ENCODE measurements around the gene SYPL1. TPM values are rescaled to one million over a fixed set of nuclear protein-coding genes. Genes with fewer than 3 reads are reported as not detected.
A peak's percentile ranks its signal among the peaks of the same experiment; 100 is the strongest.
"Not testable (repeated sequence)": the region's sequence is repeated elsewhere in the genome, so short reads cannot be mapped to it uniquely, and the experiment has no call there.

The SYPL1 gene
- total RNA-seq, 1 donor from 2014 or later: 83.6 TPM

- peaks cover 5% of the 10 kb centered on the region for H3K9me3 ChIP-seq (replicated peaks)
- intact Hi-C loops (cut with micrococcal nuclease): no loop called here
- peaks cover 16% of the 10 kb centered on the region for H3K4me1 ChIP-seq
- H3K27ac ChIP-seq (replicated peaks): no peak overlapping the region
- no peaks in the 10 kb centered on the region for H3K27me3 ChIP-seq (ENCODE audit: low read depth)
- H3K4me3 ChIP-seq: no peak overlapping the region
- TF ChIP-seq CTCF (IDR thresholded peaks at IDR 0.05; ENCODE audit: borderline replicate concordance): no peak
- no peak for DNase-seq
- H3K36me3 ChIP-seq: no peaks in the 10 kb centered on the region
These were observed 31.7 kb upstream of the SYPL1 start for GRCh38 chr7:106143711-106144337.

GRCh38 chr7:106142136-106142535, 30.0 kb upstream of the SYPL1 start:
- TF ChIP-seq CTCF (IDR thresholded peaks at IDR 0.05; ENCODE audit: borderline replicate concordance): no peak
- Histone ChIP-seq H3K36me3 (no peaks in the 10 kb centered on the region), H3K27ac (replicated peaks) (no peak overlapping the region), H3K27me3 (ENCODE audit: low read depth) (no peaks in the 10 kb centered on the region), H3K4me1 (peaks cover 19% of the 10 kb centered on the region), H3K9me3 (replicated peaks) (peaks cover 5% of the 10 kb centered on the region), H3K4me3 (no peak overlapping the region)
- DNase-seq: no peak
- intact Hi-C loops (cut with micrococcal nuclease): no loop called here

- Histone ChIP-seq H3K27me3 (ENCODE audit: low read depth) (no peaks in the 10 kb centered on the region), H3K9me3 (replicated peaks) (peaks cover 5% of the 10 kb centered on the region), H3K36me3 (no peaks in the 10 kb centered on the region), H3K27ac (replicated peaks) (peak overlapping the region; percentile 88), H3K4me3 (no peak overlapping the region), H3K4me1 (peaks cover 25% of the 10 kb centered on the region)
- intact Hi-C loops (cut with micrococcal nuclease): no loop called here
- DNase-seq: no peak
- TF ChIP-seq CTCF (IDR thresholded peaks at IDR 0.05; ENCODE audit: borderline replicate concordance): no peak
These were observed 28.5 kb upstream of the SYPL1 start for GRCh38 chr7:106140406-106141173.

- no peak for DNase-seq
- no peak overlapping the region for H3K4me3 ChIP-seq
- no peaks in the 10 kb centered on the region for H3K36me3 ChIP-seq
- H3K9me3 ChIP-seq (replicated peaks): peaks cover 5% of the 10 kb centered on the region
- intact Hi-C loops (cut with micrococcal nuclease): no loop called here
- peak overlapping the region; percentile 88 for H3K27ac ChIP-seq (replicated peaks)
- peaks cover 25% of the 10 kb centered on the region for H3K4me1 ChIP-seq
- TF ChIP-seq CTCF (IDR thresholded peaks at IDR 0.05; ENCODE audit: borderline replicate concordance): no peak
- no peaks in the 10 kb centered on the region for H3K27me3 ChIP-seq (ENCODE audit: low read depth)
These were observed 27.4 kb upstream of the SYPL1 start for GRCh38 chr7:106139265-106140251.

GRCh38 chr7:106138776-106139175, 26.7 kb upstream of the SYPL1 start:
- no peak for TF ChIP-seq CTCF (IDR thresholded peaks at IDR 0.05; ENCODE audit: borderline replicate concordance)
- Histone ChIP-seq H3K4me1 (peaks cover 25% of the 10 kb centered on the region), H3K27me3 (ENCODE audit: low read depth) (no peaks in the 10 kb centered on the region), H3K4me3 (no peak overlapping the region), H3K27ac (replicated peaks) (peak overlapping the region; percentile 88), H3K36me3 (no peaks in the 10 kb centered on the region), H3K9me3 (replicated peaks) (peaks cover 5% of the 10 kb centered on the region)
- no peak for DNase-seq
- intact Hi-C loops (cut with micrococcal nuclease): no loop called here

GRCh38 chr7:106138181-106138580, 26.1 kb upstream of the SYPL1 start:
- H3K27me3 ChIP-seq (ENCODE audit: low read depth); DNase-seq; H3K9me3 ChIP-seq (replicated peaks); intact Hi-C loops (cut with micrococcal nuclease); H3K4me3 ChIP-seq; H3K36me3 ChIP-seq; H3K27ac ChIP-seq (replicated peaks): not testable (repeated sequence)
- H3K4me1 ChIP-seq: peaks cover 25% of the 10 kb centered on the region
